Effector memory CD4-positive, alpha-beta T cell (primary cell): ENCODE results near the gene SMIM41.

Experiments
- DNase-seq, 3 donors: peaks; one replicate each; pipeline ENCODE4 v3.0.0-alpha.2; 2020
- H3K27ac ChIP-seq: 2 replicates; pipeline ENCODE4 v1.7.0; 2013; ENCODE audit warnings: mild to moderate bottlenecking, low read length, moderate library complexity; ENCODE audit not compliant: insufficient read depth, poor library complexity, severe bottlenecking
- H3K27me3 ChIP-seq: replicated peaks from 2 replicates; pipeline ENCODE4 v1.7.0; 2013; ENCODE audit warnings: mild to moderate bottlenecking, low read length; ENCODE audit not compliant: insufficient read depth, control insufficient read depth, poor library complexity, severe bottlenecking
- H3K36me3 ChIP-seq: 2 replicates; pipeline ENCODE4 v1.7.0; 2013; ENCODE audit warnings: mild to moderate bottlenecking, low read length, moderate library complexity; ENCODE audit not compliant: control insufficient read depth, insufficient read depth
- H3K4me1 ChIP-seq: 2 replicates; pipeline ENCODE4 v1.7.0; 2013; ENCODE audit warnings: low read length, mild to moderate bottlenecking; ENCODE audit not compliant: control insufficient read depth, insufficient read depth, poor library complexity, severe bottlenecking
- H3K4me3 ChIP-seq: 2 replicates; pipeline ENCODE4 v1.7.0; 2013; ENCODE audit warnings: low read length, low read depth, mild to moderate bottlenecking; ENCODE audit not compliant: insufficient read depth, poor library complexity, severe bottlenecking
- H3K9me3 ChIP-seq: 2 replicates; pipeline ENCODE4 v1.7.0; 2013; ENCODE audit warnings: mild to moderate bottlenecking, low read length, moderate library complexity; ENCODE audit not compliant: control insufficient read depth

Gene SMIM41

GRCh38 chr12:52063981-52064649, 15.4 kb upstream of the SMIM41 start:
- H3K4me3 ChIP-seq, result no peak overlapping the region
- H3K9me3 ChIP-seq, result no peaks in the 10 kb centered on the region
- H3K27ac ChIP-seq, result no peak overlapping the region
- H3K4me1 ChIP-seq, result peaks cover 2% of the 10 kb centered on the region
- no peaks in the 10 kb centered on the region for H3K36me3 ChIP-seq
- no peaks in the 10 kb centered on the region for H3K27me3 ChIP-seq
- no peak for DNase-seq

GRCh38 chr12:52066346-52067080, 13.0 kb upstream of the SMIM41 start:
- no peak for DNase-seq
- H3K27ac ChIP-seq, result no peak overlapping the region
- peaks cover 18% of the 10 kb centered on the region for H3K4me1 ChIP-seq
- no peaks in the 10 kb centered on the region for H3K9me3 ChIP-seq
- H3K4me3 ChIP-seq, result no peak overlapping the region
- no peaks in the 10 kb centered on the region for H3K36me3 ChIP-seq
- no peaks in the 10 kb centered on the region for H3K27me3 ChIP-seq

- Histone ChIP-seq H3K4me3 (no peak overlapping the region), H3K27me3 (no peaks in the 10 kb centered on the region), H3K27ac (no peak overlapping the region), H3K36me3 (no peaks in the 10 kb centered on the region), H3K9me3 (no peaks in the 10 kb centered on the region), H3K4me1 (peaks cover 20% of the 10 kb centered on the region)
- DNase-seq, result no peak
These were observed 12.5 kb upstream of the SMIM41 start for GRCh38 chr12:52067081-52067374.

GRCh38 chr12:52069327-52070184, 9.9 kb upstream of the SMIM41 start, which contains the start of gene ATG101:
Gene ATG101 (plus strand): TSS chr12:52069978. CDS start chr12:52073651, 3,673 bp downstream.
- peak within 1 kb of the TSS; percentile 99 for H3K4me3 ChIP-seq
- H3K27me3 ChIP-seq, result no peaks in the 10 kb centered on the region
- peak; percentile 77 to 81 (median 79) for DNase-seq
- peak within 1 kb of the TSS; percentile 90 for H3K27ac ChIP-seq
- H3K36me3 ChIP-seq, result peaks cover 16% of the 10 kb centered on the region
- H3K4me1 ChIP-seq, result peaks cover 20% of the 10 kb centered on the region
- no peaks in the 10 kb centered on the region for H3K9me3 ChIP-seq

- no peak for DNase-seq
- peak overlapping the region; percentile 99 for H3K4me3 ChIP-seq
- H3K27ac ChIP-seq, result peak overlapping the region; percentile 90
- no peaks in the 10 kb centered on the region for H3K9me3 ChIP-seq
- H3K27me3 ChIP-seq, result no peaks in the 10 kb centered on the region
- peaks cover 22% of the 10 kb centered on the region for H3K36me3 ChIP-seq
- peaks cover 20% of the 10 kb centered on the region for H3K4me1 ChIP-seq
These were observed 9.1 kb upstream of the SMIM41 start for GRCh38 chr12:52070185-52070925.

GRCh38 chr12:52073531-52074381, 5.7 kb upstream of the SMIM41 start:
- no peak overlapping the region for H3K4me3 ChIP-seq
- no peaks in the 10 kb centered on the region for H3K27me3 ChIP-seq
- peaks cover 51% of the 10 kb centered on the region for H3K36me3 ChIP-seq
- no peaks in the 10 kb centered on the region for H3K9me3 ChIP-seq
- no peak overlapping the region for H3K27ac ChIP-seq
- peaks cover 20% of the 10 kb centered on the region for H3K4me1 ChIP-seq
- no peak for DNase-seq

GRCh38 chr12:52074971-52075724, 4.4 kb upstream of the SMIM41 start:
- DNase-seq, result no peak
- Histone ChIP-seq H3K36me3 (peaks cover 52% of the 10 kb centered on the region), H3K9me3 (no peaks in the 10 kb centered on the region), H3K27ac (no peak overlapping the region), H3K27me3 (no peaks in the 10 kb centered on the region), H3K4me1 (peaks cover 15% of the 10 kb centered on the region), H3K4me3 (no peak overlapping the region)

- DNase-seq, result no peak
- no peak overlapping the region for H3K27ac ChIP-seq
- no peaks in the 10 kb centered on the region for H3K9me3 ChIP-seq
- peaks cover 6% of the 10 kb centered on the region for H3K4me1 ChIP-seq
- no peaks in the 10 kb centered on the region for H3K27me3 ChIP-seq
- peaks cover 52% of the 10 kb centered on the region for H3K36me3 ChIP-seq
- H3K4me3 ChIP-seq, result no peak overlapping the region
These were observed 2.7 kb upstream of the SMIM41 start for GRCh38 chr12:52076811-52077210.
